Measurements from ENCODE around the gene RPL37.
"Not testable (repeated sequence)": the region's sequence is repeated elsewhere in the genome, so short reads cannot be mapped to it uniquely, and the experiment has no call there.

Gene RPL37

GRCh38 chr5:40834849-40835787 is at the start of gene RPL37:
RPL37 (minus strand) TSS chr5:40835222; CDS start chr5:40835185, 37 bp downstream.
- Histone ChIP-seq H3K36me3 (ENCODE audit: control insufficient read depth in 2 of 2, insufficient read depth in 2 of 2, low read length in 2 of 2) (peaks cover 27 to 29% of the 10 kb centered on the region in 2 donors), H3K9me3 (ENCODE audit: control insufficient read depth in 2 of 2, low read length in 2 of 2) (no peaks in the 10 kb centered on the region), H3K27ac (ENCODE audit: low read length) (peak within 1 kb of the TSS; percentile 99), H3K4me3 (ENCODE audit: low read length in 2 of 2) (peak within 1 kb of the TSS; percentile 95 to 99), H3K27me3 (ENCODE audit: control insufficient read depth in 1 of 2, insufficient read depth in 2 of 2, low read length in 2 of 2) (no peaks in the 10 kb centered on the region), H3K4me1 (ENCODE audit: control insufficient read depth, insufficient read depth, low read length) (peaks cover 22% of the 10 kb centered on the region), H3K9ac (ENCODE audit: low read length in 2 of 2) (peak within 1 kb of the TSS; percentile 98 to 99)

GRCh38 chr5:40883051-40883450 is 48.0 kb upstream of the RPL37 start:
- H3K4me1 ChIP-seq (ENCODE audit: control insufficient read depth, insufficient read depth, low read length); H3K4me3 ChIP-seq (ENCODE audit: low read length in 2 of 2); H3K9ac ChIP-seq (ENCODE audit: low read length in 2 of 2); H3K27me3 ChIP-seq (ENCODE audit: control insufficient read depth in 1 of 2, insufficient read depth in 2 of 2, low read length in 2 of 2); H3K27ac ChIP-seq (ENCODE audit: low read length); H3K9me3 ChIP-seq (ENCODE audit: control insufficient read depth in 2 of 2, low read length in 2 of 2); H3K36me3 ChIP-seq (ENCODE audit: control insufficient read depth in 2 of 2, insufficient read depth in 2 of 2, low read length in 2 of 2): not testable (repeated sequence)

DNA sequence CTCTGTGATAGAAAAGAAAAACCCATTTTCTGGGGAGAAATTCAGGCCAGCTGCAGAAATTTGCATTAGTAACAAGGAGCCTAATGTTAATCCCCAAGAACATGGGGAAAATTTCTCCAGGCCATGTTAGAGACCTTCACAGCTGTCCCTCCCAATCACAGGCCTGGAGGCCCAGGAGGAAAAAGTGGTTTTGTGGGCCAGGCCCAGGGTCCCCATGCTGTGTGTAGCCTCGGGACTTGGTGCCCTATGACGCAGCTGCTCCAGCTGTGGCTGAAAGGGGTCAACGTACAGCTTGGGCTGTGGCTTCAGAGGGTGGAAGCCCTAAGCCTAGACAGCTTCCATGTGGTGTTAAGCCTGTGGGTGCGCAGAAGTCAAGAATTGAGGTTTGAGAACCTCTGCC is 47.3 kb upstream of the RPL37 start:
- Histone ChIP-seq H3K9ac (ENCODE audit: low read length in 2 of 2) (no peak overlapping the region), H3K27me3 (ENCODE audit: control insufficient read depth in 1 of 2, insufficient read depth in 2 of 2, low read length in 2 of 2) (peaks cover 0 to 4% of the 10 kb centered on the region in 2 donors), H3K9me3 (ENCODE audit: control insufficient read depth in 2 of 2, low read length in 2 of 2) (no peaks in the 10 kb centered on the region), H3K4me3 (ENCODE audit: low read length in 2 of 2) (no peak overlapping the region), H3K4me1 (ENCODE audit: control insufficient read depth, insufficient read depth, low read length) (no peaks in the 10 kb centered on the region), H3K27ac (ENCODE audit: low read length) (no peak overlapping the region), H3K36me3 (ENCODE audit: control insufficient read depth in 2 of 2, insufficient read depth in 2 of 2, low read length in 2 of 2) (no peaks in the 10 kb centered on the region)

DNA sequence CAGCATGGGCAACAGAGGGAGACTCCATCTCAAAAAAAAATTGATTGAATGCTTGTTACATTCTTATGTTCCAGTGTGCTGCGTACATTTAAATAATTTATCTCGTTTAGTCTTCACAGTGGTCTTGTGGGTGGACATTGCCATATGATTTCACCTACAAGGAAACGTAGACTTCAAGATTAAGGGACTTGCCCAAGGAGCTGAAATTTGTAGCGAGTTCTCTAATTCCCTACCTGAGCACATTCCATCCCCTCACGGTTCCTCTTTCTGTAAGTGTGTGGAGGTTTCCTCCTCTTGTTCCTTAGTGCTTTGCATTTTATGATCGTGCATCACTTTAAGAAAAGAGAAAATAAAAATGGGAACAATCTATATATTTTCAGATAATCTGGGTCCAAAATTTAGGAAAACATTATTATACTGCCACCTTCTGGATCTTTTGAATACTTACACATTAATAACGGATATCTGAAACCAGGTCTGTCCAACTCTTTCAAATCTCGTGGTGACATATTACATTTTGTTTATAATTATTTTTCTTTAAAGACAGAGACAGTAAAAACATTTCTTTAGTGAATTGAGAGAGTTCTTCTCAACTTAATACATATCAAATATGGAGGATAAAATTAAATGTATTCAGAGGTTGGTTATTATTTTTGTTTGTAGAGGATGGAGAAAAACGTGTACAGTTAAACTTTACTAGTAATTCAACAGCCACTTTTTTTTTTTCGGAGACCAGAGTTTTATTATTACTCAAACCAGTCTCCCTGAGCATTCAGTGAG is 44.3 kb upstream of the RPL37 start:
- no peaks in the 10 kb centered on the region for H3K27me3 ChIP-seq (ENCODE audit: control insufficient read depth in 1 of 2, insufficient read depth in 2 of 2, low read length in 2 of 2)
- no peaks in the 10 kb centered on the region for H3K36me3 ChIP-seq (ENCODE audit: control insufficient read depth in 2 of 2, insufficient read depth in 2 of 2, low read length in 2 of 2)
- H3K27ac ChIP-seq (ENCODE audit: low read length) = no peak overlapping the region
- H3K4me1 ChIP-seq (ENCODE audit: control insufficient read depth, insufficient read depth, low read length) = no peaks in the 10 kb centered on the region
- H3K9ac ChIP-seq (ENCODE audit: low read length in 2 of 2) = no peak overlapping the region
- no peaks in the 10 kb centered on the region for H3K9me3 ChIP-seq (ENCODE audit: control insufficient read depth in 2 of 2, low read length in 2 of 2)
- no peak overlapping the region for H3K4me3 ChIP-seq (ENCODE audit: low read length in 2 of 2)

- no peak overlapping the region for H3K27ac ChIP-seq (ENCODE audit: low read length)
- no peaks in the 10 kb centered on the region for H3K4me1 ChIP-seq (ENCODE audit: control insufficient read depth, insufficient read depth, low read length)
- H3K27me3 ChIP-seq (ENCODE audit: control insufficient read depth in 1 of 2, insufficient read depth in 2 of 2, low read length in 2 of 2) = no peaks in the 10 kb centered on the region
- no peak overlapping the region for H3K9ac ChIP-seq (ENCODE audit: low read length in 2 of 2)
- no peak overlapping the region for H3K4me3 ChIP-seq (ENCODE audit: low read length in 2 of 2)
- no peaks in the 10 kb centered on the region for H3K36me3 ChIP-seq (ENCODE audit: control insufficient read depth in 2 of 2, insufficient read depth in 2 of 2, low read length in 2 of 2)
- no peaks in the 10 kb centered on the region for H3K9me3 ChIP-seq (ENCODE audit: control insufficient read depth in 2 of 2, low read length in 2 of 2)
Observed at GRCh38 chr5:40877371-40877988, 42.5 kb upstream of the RPL37 start.

GRCh38 chr5:40875958-40876357 is 40.9 kb upstream of the RPL37 start:
- no peaks in the 10 kb centered on the region for H3K9me3 ChIP-seq (ENCODE audit: control insufficient read depth in 2 of 2, low read length in 2 of 2)
- no peaks in the 10 kb centered on the region for H3K36me3 ChIP-seq (ENCODE audit: control insufficient read depth in 2 of 2, insufficient read depth in 2 of 2, low read length in 2 of 2)
- no peaks in the 10 kb centered on the region for H3K27me3 ChIP-seq (ENCODE audit: control insufficient read depth in 1 of 2, insufficient read depth in 2 of 2, low read length in 2 of 2)
- H3K27ac ChIP-seq (ENCODE audit: low read length) = no peak overlapping the region
- no peak overlapping the region for H3K4me3 ChIP-seq (ENCODE audit: low read length in 2 of 2)
- no peak overlapping the region for H3K9ac ChIP-seq (ENCODE audit: low read length in 2 of 2)
- H3K4me1 ChIP-seq (ENCODE audit: control insufficient read depth, insufficient read depth, low read length) = no peaks in the 10 kb centered on the region

GRCh38 chr5:40873286-40873880 is 38.4 kb upstream of the RPL37 start:
- Histone ChIP-seq H3K36me3 (ENCODE audit: control insufficient read depth in 2 of 2, insufficient read depth in 2 of 2, low read length in 2 of 2) (no peaks in the 10 kb centered on the region), H3K27ac (ENCODE audit: low read length) (no peak overlapping the region), H3K4me1 (ENCODE audit: control insufficient read depth, insufficient read depth, low read length) (no peaks in the 10 kb centered on the region), H3K4me3 (ENCODE audit: low read length in 2 of 2) (no peak overlapping the region), H3K9me3 (ENCODE audit: control insufficient read depth in 2 of 2, low read length in 2 of 2) (no peaks in the 10 kb centered on the region), H3K27me3 (ENCODE audit: control insufficient read depth in 1 of 2, insufficient read depth in 2 of 2, low read length in 2 of 2) (no peaks in the 10 kb centered on the region), H3K9ac (ENCODE audit: low read length in 2 of 2) (no peak overlapping the region)

- H3K4me1 ChIP-seq (ENCODE audit: control insufficient read depth, insufficient read depth, low read length); H3K27me3 ChIP-seq (ENCODE audit: control insufficient read depth in 1 of 2, insufficient read depth in 2 of 2, low read length in 2 of 2); H3K9me3 ChIP-seq (ENCODE audit: control insufficient read depth in 2 of 2, low read length in 2 of 2); H3K9ac ChIP-seq (ENCODE audit: low read length in 2 of 2); H3K4me3 ChIP-seq (ENCODE audit: low read length in 2 of 2); H3K27ac ChIP-seq (ENCODE audit: low read length); H3K36me3 ChIP-seq (ENCODE audit: control insufficient read depth in 2 of 2, insufficient read depth in 2 of 2, low read length in 2 of 2): not testable (repeated sequence)
Observed at GRCh38 chr5:40872253-40872652, 37.2 kb upstream of the RPL37 start.

DNA sequence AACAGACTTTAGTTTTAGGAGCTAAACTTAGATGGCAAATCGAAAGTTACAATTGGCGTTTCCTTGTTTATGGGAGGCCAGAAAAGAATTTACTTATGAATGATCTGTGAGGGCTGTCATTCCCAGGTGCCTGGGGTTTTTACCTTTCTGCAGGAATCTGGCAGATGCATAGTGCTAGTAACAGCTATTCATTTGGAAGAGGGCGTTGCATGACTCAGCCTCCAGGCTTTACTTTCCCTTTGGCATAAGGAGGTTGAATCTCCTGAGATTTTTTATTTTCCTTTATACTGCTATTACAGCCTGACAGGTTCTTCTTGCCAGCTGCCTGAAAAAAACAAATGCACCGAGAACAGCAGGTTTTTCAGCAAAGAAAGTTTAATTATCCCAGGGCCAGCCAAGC is 36.2 kb upstream of the RPL37 start:
- Histone ChIP-seq H3K9ac (ENCODE audit: low read length in 2 of 2) (no peak overlapping the region), H3K36me3 (ENCODE audit: control insufficient read depth in 2 of 2, insufficient read depth in 2 of 2, low read length in 2 of 2) (no peaks in the 10 kb centered on the region), H3K4me1 (ENCODE audit: control insufficient read depth, insufficient read depth, low read length) (no peaks in the 10 kb centered on the region), H3K4me3 (ENCODE audit: low read length in 2 of 2) (no peak overlapping the region), H3K27me3 (ENCODE audit: control insufficient read depth in 1 of 2, insufficient read depth in 2 of 2, low read length in 2 of 2) (no peaks in the 10 kb centered on the region), H3K9me3 (ENCODE audit: control insufficient read depth in 2 of 2, low read length in 2 of 2) (no peaks in the 10 kb centered on the region), H3K27ac (ENCODE audit: low read length) (no peak overlapping the region)

GRCh38 chr5:40869384-40869783 is 34.4 kb upstream of the RPL37 start:
- Histone ChIP-seq H3K9ac (ENCODE audit: low read length in 2 of 2) (no peak overlapping the region), H3K4me3 (ENCODE audit: low read length in 2 of 2) (no peak overlapping the region), H3K9me3 (ENCODE audit: control insufficient read depth in 2 of 2, low read length in 2 of 2) (no peaks in the 10 kb centered on the region), H3K27ac (ENCODE audit: low read length) (no peak overlapping the region), H3K4me1 (ENCODE audit: control insufficient read depth, insufficient read depth, low read length) (no peaks in the 10 kb centered on the region), H3K27me3 (ENCODE audit: control insufficient read depth in 1 of 2, insufficient read depth in 2 of 2, low read length in 2 of 2) (no peaks in the 10 kb centered on the region), H3K36me3 (ENCODE audit: control insufficient read depth in 2 of 2, insufficient read depth in 2 of 2, low read length in 2 of 2) (no peaks in the 10 kb centered on the region)

Data from stomach smooth muscle (tissue), 2 donors.